A549 (cell line): ENCODE results near the gene IPMK. TPM values are rescaled to one million over a fixed set of nuclear protein-coding genes. Genes with fewer than 3 reads are reported as not detected.
"Not testable (repeated sequence)": the region's sequence is repeated elsewhere in the genome, so short reads cannot be mapped to it uniquely, and the experiment has no call there.

ENCODE experiments used
- ATAC-seq, 2 experiments: fragments of 200-7000 bp in 1 of 2; fragments of >200 bp in 1 of 2; cut with Nextera tagmentation in 1 of 2; cut with Tn5 transposase in 1 of 2; 3 replicates each; pipeline versions ENCODE4 v1.8.0 to v1.9.1; 2018 to 2020; ENCODE audit warnings: mild to moderate bottlenecking in 1 of 2, moderate library complexity in 1 of 2
- CTCF ChIA-PET: fragments of 300-600 bp; sonication (Branson Sonifier 250); formaldehyde crosslinking; extraction: SDS; loops from one replicate; lab custom pipeline; 2021; ENCODE audit warnings: antibody characterized with exemption, inconsistent platforms; lab: Yijun Ruan, JAX
- POLR2A ChIA-PET: fragments of 350-600 bp; formaldehyde crosslinking; extraction: SDS; loops from one replicate; lab custom pipeline; 2021; ENCODE audit warnings: antibody characterized with exemption, inconsistent platforms; lab: Yijun Ruan, JAX
- DNase-seq, 2 experiments: peaks; one replicate each; pipeline versions ENCODE4 v3.0.0 to v3.0.0-alpha.2; 2011 to 2016; ENCODE audit warnings: low read depth in 1 of 2, low spot score in 1 of 2
- FAIRE-seq: peaks from 2 replicates; lab custom pipeline; 2011; peaks lifted over from hg19 to GRCh38; lab: Jason Lieb, UNC
- H3K27ac ChIP-seq, 2 experiments: fragments of >200 bp; sonication (Bioruptor Twin); formaldehyde crosslinking; 3 replicates each; pipeline ENCODE4 v1.5.1; 2016 to 2017
- H3K4me1 ChIP-seq: fragments of >200 bp; sonication (Bioruptor Twin); formaldehyde crosslinking; 3 replicates; pipeline ENCODE4 v1.6.1; 2016
- H3K4me2 ChIP-seq: fragments of >200 bp; sonication (Bioruptor Twin); formaldehyde crosslinking; 3 replicates; pipeline ENCODE4 v1.6.1; 2016
- H3K4me3 ChIP-seq: fragments of >200 bp; sonication (Bioruptor Twin); formaldehyde crosslinking; 3 replicates; pipeline ENCODE4 v1.5.1; 2016
- H3K9me3 ChIP-seq: fragments of >200 bp; sonication (Bioruptor Twin); formaldehyde crosslinking; 3 replicates; pipeline ENCODE4 v1.6.1; 2016
- BCL3 ChIP-seq: fragments of >200 bp; sonication (Bioruptor Twin); formaldehyde crosslinking; IDR thresholded peaks from 3 replicates; pipeline ENCODE4 v1.6.1; 2016
- CBX2 ChIP-seq: fragments of 200-600 bp; sonication (generic); IDR thresholded peaks from 2 replicates; pipeline ENCODE4 v1.6.1; 2016; ENCODE audit warnings: low read depth, mild to moderate bottlenecking, borderline replicate concordance
- CBX8 ChIP-seq: fragments of 200-600 bp; sonication (generic); IDR thresholded peaks from 2 replicates; pipeline ENCODE4 v1.6.1; 2016
- CEBPB ChIP-seq, 2 experiments: fragments of >200 bp in 1 of 2; sonication (Bioruptor Twin) in 1 of 2; formaldehyde crosslinking in 1 of 2; IDR thresholded peaks; 2 replicates each; pipeline ENCODE4 v1.6.1; 2012 to 2016
- FOSL2 ChIP-seq, 2 experiments: fragments of 450-650 bp in 1 of 2; fragments of >200 bp in 1 of 2; sonication (Bioruptor Twin) in 1 of 2; formaldehyde crosslinking; IDR thresholded peaks; 2 replicates each; pipeline versions ENCODE4 v1.5.0 to v1.6.1; 2016 to 2020; ENCODE audit warnings: mild to moderate bottlenecking in 1 of 2, moderate library complexity in 1 of 2
- NFE2L2 ChIP-seq: fragments of 150-350 bp; conservative IDR thresholded peaks from 2 replicates; pipeline ENCODE4 v1.6.1; 2014; ENCODE audit warnings: low read length
- RCOR1 ChIP-seq: fragments of 150-350 bp; IDR thresholded peaks from 2 replicates; pipeline ENCODE4 v1.6.1; 2014; ENCODE audit warnings: antibody characterized with exemption, low read length, low read depth
- RNF2 ChIP-seq: fragments of 200-600 bp; sonication (generic); IDR thresholded peaks from 2 replicates; pipeline ENCODE4 v1.6.1; 2016; ENCODE audit warnings: low read depth, mild to moderate bottlenecking, antibody characterized with exemption, moderate library complexity, borderline replicate concordance
- SMC3 ChIP-seq: fragments of >200 bp; sonication (Bioruptor Twin); formaldehyde crosslinking; IDR thresholded peaks from 3 replicates; pipeline ENCODE4 v1.6.1; 2018; ENCODE audit warnings: inconsistent platforms
- TP53 ChIP-seq: fragments of 250-450 bp; sonication (Bioruptor Pico); IDR thresholded peaks from 2 replicates; pipeline ENCODE4 v1.5.0; 2021; ENCODE audit warnings: mild to moderate bottlenecking, moderate library complexity
- USF2 ChIP-seq: fragments of 450-650 bp; IDR thresholded peaks from 2 replicates; pipeline ENCODE4 v1.6.1; 2014; ENCODE audit warnings: antibody characterized with exemption
- WGBS: methylation state at CpG from one replicate; pipeline ENCODE4 v1.1.6; 2017; ENCODE audit errors: missing lambda C conversion rate; 5-methylcytosine and 5-hydroxymethylcytosine counted together
- polyA plus RNA-seq, 4 experiments: library from polyadenylated mRNA; depleted of rRNA in 3 of 4; stranded (reverse); fragments of >200 nt; fragmentation: RNase III in 1 of 4; extraction: RNeasy Plus Mini Kit Qiagen cat#74134 plus additional on column Dnase treatment in 1 of 4; gene quantifications; 2 replicates in 3 of 4; 3 replicates in 1 of 4; pipeline ENCODE4 v1.2.3, GENCODE V29; 2011 to 2017
- TF ChIP-seq, protein P1 (sequence below): fragments of 200-600 bp; sonication (generic); IDR thresholded peaks from 2 replicates; pipeline ENCODE4 v1.6.1; 2016; ENCODE audit warnings: antibody characterized with exemption, mild to moderate bottlenecking, moderate library complexity
- TF ChIP-seq, protein P2 (sequence below): IDR thresholded peaks from 2 replicates; pipeline ENCODE4 v1.6.1; 2012
- TF ChIP-seq, protein P3 (sequence below): fragments of 150-350 bp; IDR thresholded peaks from 2 replicates; pipeline ENCODE4 v1.6.1; 2014; ENCODE audit warnings: low read depth, mild to moderate bottlenecking, low read length

Gene IPMK
- polyA plus RNA-seq, 2 of the 4 experiments (the other 2 are of a cell fraction) = 2.9 to 5.6 TPM

DNA sequence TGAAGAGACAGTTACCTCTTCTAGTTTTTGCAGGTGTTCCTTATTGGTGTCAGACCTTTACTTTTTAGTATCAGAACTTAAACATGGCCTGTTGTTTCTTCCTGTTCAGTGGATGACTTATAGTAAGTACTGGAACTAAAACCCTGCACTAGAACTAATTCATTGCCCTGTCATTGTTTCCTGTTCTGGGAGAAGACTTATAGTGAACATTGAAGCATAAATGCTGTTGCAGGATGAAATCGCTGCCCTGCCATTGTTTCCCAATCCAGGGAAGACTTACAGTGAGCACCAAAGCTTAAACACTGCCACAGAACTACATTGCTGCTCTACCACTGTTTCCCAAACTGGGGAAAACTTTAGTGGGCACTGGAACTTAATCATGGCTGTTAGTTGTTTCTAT is 13.1 kb downstream of the IPMK start:
- CTCF ChIA-PET = interaction anchor here (1.7 kb wide), 1 partner anchor 77 kb away, joined by 5 read pairs; no protein-coding TSS in a partner anchor
- POLR2A ChIA-PET = no interaction called here
- FAIRE-seq = no peak
- H3K27ac ChIP-seq = peak overlapping the region; percentile 59 to 61; a peak in 5 of 6 replicates
- no peak for DNase-seq
- H3K4me2 ChIP-seq = no peak overlapping the region
- peaks cover 25% of the 10 kb centered on the region for H3K4me1 ChIP-seq
- no peak for ATAC-seq
- 44% methylated on average over 1 of the region's 1 CpG for WGBS
- TF ChIP-seq CBX2 (no peak), RNF2 (no peak), USF2 (no peak), RCOR1 (no peak), CBX8 (no peak), NFE2L2 (no peak), TP53 (CRISPR knock-in tag) (no peak), FOSL2 (IDR thresholded peaks at IDR 0.05) (no peak), FOSL2 (CRISPR knock-in tag; IDR thresholded peaks at IDR 0.05) (no peak), SMC3 (no peak), BCL3 (no peak)
- TF ChIP-seq, protein P1, sequence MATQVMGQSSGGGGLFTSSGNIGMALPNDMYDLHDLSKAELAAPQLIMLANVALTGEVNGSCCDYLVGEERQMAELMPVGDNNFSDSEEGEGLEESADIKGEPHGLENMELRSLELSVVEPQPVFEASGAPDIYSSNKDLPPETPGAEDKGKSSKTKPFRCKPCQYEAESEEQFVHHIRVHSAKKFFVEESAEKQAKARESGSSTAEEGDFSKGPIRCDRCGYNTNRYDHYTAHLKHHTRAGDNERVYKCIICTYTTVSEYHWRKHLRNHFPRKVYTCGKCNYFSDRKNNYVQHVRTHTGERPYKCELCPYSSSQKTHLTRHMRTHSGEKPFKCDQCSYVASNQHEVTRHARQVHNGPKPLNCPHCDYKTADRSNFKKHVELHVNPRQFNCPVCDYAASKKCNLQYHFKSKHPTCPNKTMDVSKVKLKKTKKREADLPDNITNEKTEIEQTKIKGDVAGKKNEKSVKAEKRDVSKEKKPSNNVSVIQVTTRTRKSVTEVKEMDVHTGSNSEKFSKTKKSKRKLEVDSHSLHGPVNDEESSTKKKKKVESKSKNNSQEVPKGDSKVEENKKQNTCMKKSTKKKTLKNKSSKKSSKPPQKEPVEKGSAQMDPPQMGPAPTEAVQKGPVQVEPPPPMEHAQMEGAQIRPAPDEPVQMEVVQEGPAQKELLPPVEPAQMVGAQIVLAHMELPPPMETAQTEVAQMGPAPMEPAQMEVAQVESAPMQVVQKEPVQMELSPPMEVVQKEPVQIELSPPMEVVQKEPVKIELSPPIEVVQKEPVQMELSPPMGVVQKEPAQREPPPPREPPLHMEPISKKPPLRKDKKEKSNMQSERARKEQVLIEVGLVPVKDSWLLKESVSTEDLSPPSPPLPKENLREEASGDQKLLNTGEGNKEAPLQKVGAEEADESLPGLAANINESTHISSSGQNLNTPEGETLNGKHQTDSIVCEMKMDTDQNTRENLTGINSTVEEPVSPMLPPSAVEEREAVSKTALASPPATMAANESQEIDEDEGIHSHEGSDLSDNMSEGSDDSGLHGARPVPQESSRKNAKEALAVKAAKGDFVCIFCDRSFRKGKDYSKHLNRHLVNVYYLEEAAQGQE = no peak
- TF ChIP-seq, protein P2, sequence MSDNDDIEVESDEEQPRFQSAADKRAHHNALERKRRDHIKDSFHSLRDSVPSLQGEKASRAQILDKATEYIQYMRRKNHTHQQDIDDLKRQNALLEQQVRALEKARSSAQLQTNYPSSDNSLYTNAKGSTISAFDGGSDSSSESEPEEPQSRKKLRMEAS = no peak
- H3K4me3 ChIP-seq = no peak overlapping the region
- H3K9me3 ChIP-seq = peaks cover 2% of the 10 kb centered on the region; the same call in 1 of the 3 replicates

DNA sequence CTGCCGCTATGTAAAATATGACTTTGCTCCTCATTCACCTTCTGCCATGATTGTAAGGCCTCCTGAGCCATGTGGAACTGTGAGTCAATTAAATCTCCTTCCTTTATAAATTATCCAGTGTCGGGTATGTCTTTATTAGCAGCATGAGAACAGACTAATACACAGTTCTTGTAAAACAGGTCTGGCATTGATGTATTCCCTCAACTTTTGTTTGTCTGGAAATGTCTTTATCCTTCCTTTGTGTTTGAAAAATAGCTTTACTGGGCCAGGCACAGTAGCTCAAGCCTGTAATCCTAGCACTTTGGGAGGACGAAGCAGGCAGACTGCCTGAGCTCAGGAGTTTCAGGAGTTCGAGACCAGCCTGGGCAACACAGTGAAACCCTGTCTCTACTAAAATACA is 14.5 kb downstream of the IPMK start:
- Histone ChIP-seq H3K4me2 (no peak overlapping the region), H3K27ac (no peak overlapping the region), H3K9me3 (no peaks in the 10 kb centered on the region), H3K4me1 (peaks cover 25% of the 10 kb centered on the region), H3K4me3 (no peak overlapping the region)
- no peak for ATAC-seq
- POLR2A ChIA-PET = no interaction called here
- CTCF ChIA-PET = interaction anchor here (1.7 kb wide), 1 partner anchor 75 kb away, joined by 5 read pairs; no protein-coding TSS in a partner anchor
- 92% methylated on average over 4 of the region's 4 CpGs for WGBS
- no peak for DNase-seq
- TF ChIP-seq, protein P3, sequence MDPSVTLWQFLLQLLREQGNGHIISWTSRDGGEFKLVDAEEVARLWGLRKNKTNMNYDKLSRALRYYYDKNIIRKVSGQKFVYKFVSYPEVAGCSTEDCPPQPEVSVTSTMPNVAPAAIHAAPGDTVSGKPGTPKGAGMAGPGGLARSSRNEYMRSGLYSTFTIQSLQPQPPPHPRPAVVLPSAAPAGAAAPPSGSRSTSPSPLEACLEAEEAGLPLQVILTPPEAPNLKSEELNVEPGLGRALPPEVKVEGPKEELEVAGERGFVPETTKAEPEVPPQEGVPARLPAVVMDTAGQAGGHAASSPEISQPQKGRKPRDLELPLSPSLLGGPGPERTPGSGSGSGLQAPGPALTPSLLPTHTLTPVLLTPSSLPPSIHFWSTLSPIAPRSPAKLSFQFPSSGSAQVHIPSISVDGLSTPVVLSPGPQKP = no peak
- TF ChIP-seq CEBPB (IDR thresholded peaks at IDR 0.05) (no peak), FOSL2 (IDR thresholded peaks at IDR 0.05) (no peak), FOSL2 (CRISPR knock-in tag; IDR thresholded peaks at IDR 0.05) (no peak)
- no peak for FAIRE-seq

- H3K4me1 ChIP-seq = peaks cover 34% of the 10 kb centered on the region
- DNase-seq, H3K9me3 ChIP-seq, FAIRE-seq, CTCF ChIA-PET, POLR2A ChIA-PET, ATAC-seq, H3K4me3 ChIP-seq: not testable (repeated sequence)
- H3K4me2 ChIP-seq = peak overlapping the region; percentile 43; the same call in 2 of the 3 replicates
- 4% methylated on average over 3 of the region's 3 CpGs for WGBS
- H3K27ac ChIP-seq = peak overlapping the region in 1 of 2 experiments; percentile 75; a peak in 3 of 6 replicates
These were observed 23.0 kb downstream of the IPMK start for GRCh38 chr10:58244666-58245065.

DNA sequence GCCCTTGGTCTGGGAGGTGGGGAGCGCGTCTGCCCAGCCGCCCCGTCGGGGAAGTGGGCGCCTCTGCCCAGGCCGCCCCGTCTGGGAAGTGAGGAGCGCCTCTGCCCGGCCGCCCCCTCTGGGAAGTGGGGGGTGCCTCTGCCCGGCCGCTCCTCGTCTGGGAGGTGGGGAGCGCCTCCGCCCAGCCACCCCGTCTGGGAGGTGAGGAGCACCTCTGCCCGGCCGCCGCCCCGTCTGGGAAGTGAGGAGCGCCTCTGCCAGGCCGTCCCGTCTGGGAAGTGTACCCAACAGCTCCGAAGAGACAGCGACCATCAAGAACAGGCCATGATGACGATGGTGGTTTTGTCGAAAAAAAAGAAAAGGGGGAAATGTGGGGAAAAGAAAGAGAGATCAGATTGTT is 23.5 kb downstream of the IPMK start:
- POLR2A ChIA-PET = not testable (repeated sequence)

GRCh38 chr10:58243801-58244200 is 23.9 kb downstream of the IPMK start:
- H3K4me1 ChIP-seq = peaks cover 42% of the 10 kb centered on the region
- POLR2A ChIA-PET, ATAC-seq, H3K4me3 ChIP-seq, FAIRE-seq, DNase-seq, H3K9me3 ChIP-seq, H3K4me2 ChIP-seq: not testable (repeated sequence)
- CTCF ChIA-PET = interaction anchor here (1.7 kb wide), 1 partner anchor 66 kb away, joined by 5 read pairs; no protein-coding TSS in a partner anchor
- peak overlapping the region; percentile 64 to 76; a peak in 4 of 6 replicates for H3K27ac ChIP-seq
- 97% methylated on average over 7 of the region's 31 CpGs for WGBS

More for the DNA sequence above, 23.5 kb downstream of the IPMK start:
- FAIRE-seq, ATAC-seq, DNase-seq, CTCF ChIA-PET, H3K9me3 ChIP-seq, H3K4me3 ChIP-seq: not testable (repeated sequence)
- Histone ChIP-seq H3K4me2 (peak overlapping the region; percentile 43; the same call in 1 of the 3 replicates), H3K4me1 (peaks cover 38% of the 10 kb centered on the region), H3K27ac (peak overlapping the region; percentile 64 to 76)
- 88% methylated on average over 15 of the region's 28 CpGs for WGBS
